Panc1 (cell line): ENCODE results near the gene CLK3. TPM values are rescaled to one million over a fixed set of nuclear protein-coding genes. Genes with fewer than 3 reads are reported as not detected.
A peak's percentile ranks its signal among the peaks of the same experiment; 100 is the strongest.
"Not testable (repeated sequence)": the region's sequence is repeated elsewhere in the genome, so short reads cannot be mapped to it uniquely, and the experiment has no call there.

Source experiments
- ATAC-seq: fragments of 200-7000 bp; cut with Tn5 transposase; 2 replicates; pipeline ENCODE4 v1.9.1; 2020; ENCODE audit warnings: mild to moderate bottlenecking, moderate library complexity
- BruUV-seq: library from RNA; stranded (reverse); fragments of 400-500 nt; replicated peaks from 2 replicates; lab custom pipeline; 2021; lab: Mats Ljungman, UMichigan
- CTCF ChIA-PET: fragments of 300-600 bp; sonication (Branson Sonifier 250); formaldehyde crosslinking; loops from one replicate; lab custom pipeline; 2022; ENCODE audit warnings: antibody characterized with exemption; lab: Charles Lee
- POLR2A ChIA-PET: fragments of 300-600 bp; sonication (Branson Sonifier 250); formaldehyde crosslinking; loops from one replicate; lab custom pipeline; 2022; ENCODE audit warnings: antibody characterized with exemption; lab: Charles Lee
- DNase-seq: peaks from one replicate; pipeline ENCODE4 v3.0.0-alpha.2; 2010; ENCODE audit warnings: low read depth, low spot score
- H3K27ac ChIP-seq: 2 replicates; pipeline ENCODE4 v1.5.1; 2011; ENCODE audit warnings: mild to moderate bottlenecking, low read length, inconsistent platforms
- H3K27me3 ChIP-seq: fragments of 200-500 bp; sonication (Bioruptor generic); 2 replicates; pipeline ENCODE4 v1.6.0; 2014; ENCODE audit warnings: low read length, inconsistent platforms; ENCODE audit not compliant: control insufficient read depth, insufficient read depth
- H3K36me3 ChIP-seq: fragments of 200-500 bp; sonication (Bioruptor generic); 2 replicates; pipeline ENCODE4 v1.5.1; 2014; ENCODE audit warnings: inconsistent platforms, mild to moderate bottlenecking, low read length, moderate library complexity; ENCODE audit not compliant: control insufficient read depth, insufficient read depth
- H3K4me1 ChIP-seq: 2 replicates; pipeline ENCODE4 v1.5.1; 2011; ENCODE audit warnings: inconsistent platforms, mild to moderate bottlenecking, low read length, moderate library complexity; ENCODE audit not compliant: control insufficient read depth, insufficient read depth
- H3K4me3 ChIP-seq, 2 experiments: 2 replicates each; pipeline ENCODE4 v1.5.1; 2011 to 2012; ENCODE audit warnings: low read depth in 2 of 2, low read length in 2 of 2, mild to moderate bottlenecking in 2 of 2, inconsistent platforms in 1 of 2, moderate library complexity in 1 of 2
- H3K9me3 ChIP-seq: fragments of 200-500 bp; sonication (Bioruptor generic); 2 replicates; pipeline ENCODE4 v1.5.1; 2014; ENCODE audit warnings: low read depth, mild to moderate bottlenecking, inconsistent platforms, low read length, moderate library complexity; ENCODE audit not compliant: control insufficient read depth, insufficient read depth
- CTCF ChIP-seq: fragments of 450-650 bp; IDR thresholded peaks from 2 replicates; pipeline ENCODE4 v1.5.1; 2017; ENCODE audit warnings: mild to moderate bottlenecking
- POLR2AphosphoS5 ChIP-seq: IDR thresholded peaks from 2 replicates; pipeline ENCODE4 v1.6.1; 2012; ENCODE audit warnings: mild to moderate bottlenecking, low read depth, low read length, moderate library complexity
- SIN3A ChIP-seq: IDR thresholded peaks from 2 replicates; pipeline ENCODE4 v1.6.1; 2012; ENCODE audit warnings: low read depth, mild to moderate bottlenecking, low read length, moderate library complexity, borderline replicate concordance; ENCODE audit not compliant: insufficient read depth
- TCF7L2 ChIP-seq: IDR thresholded peaks from 2 replicates; pipeline ENCODE4 v1.6.1; 2011; ENCODE audit warnings: mild to moderate bottlenecking, low read depth, low read length, inconsistent platforms
- in situ Hi-C: cut with HindIII; loops from 2 replicates; pipeline ENCODE4 v1.10.0; 2016; ENCODE audit warnings: low sequenced_read_pairs, low pct_unique_long_range_greater_than_20kb
- intact Hi-C: fragments of 100-400 bp; cut with micrococcal nuclease; formaldehyde crosslinking; loops from one replicate; pipeline ENCODE4 v1.10.0; 2022; ENCODE audit not compliant: unreplicated experiment
- total RNA-seq: library from RNA; stranded (reverse); gene quantifications from one replicate; pipeline ENCODE4 v1.2.1, GENCODE V29; 2021; ENCODE audit not compliant: unreplicated experiment
- TF ChIP-seq, protein P1 (sequence below), 2 experiments: IDR thresholded peaks; 2 replicates each; pipeline ENCODE4 v1.6.1; 2011 to 2012; ENCODE audit warnings: low read depth in 2 of 2, control low read depth in 1 of 2, low read length in 1 of 2, mild to moderate bottlenecking in 1 of 2, moderate library complexity in 1 of 2; ENCODE audit not compliant: insufficient read depth in 1 of 2

The CLK3 gene
- total RNA-seq, 1 experiment from 2014 or later, result 69.8 TPM

- H3K27ac ChIP-seq, H3K27me3 ChIP-seq, H3K9me3 ChIP-seq, DNase-seq, ATAC-seq, intact Hi-C loops, H3K36me3 ChIP-seq, POLR2A ChIA-PET, CTCF ChIA-PET, in situ Hi-C loops, BruUV-seq, H3K4me3 ChIP-seq: not testable (repeated sequence)
- peaks cover 16% of the 10 kb centered on the region for H3K4me1 ChIP-seq
Observed at GRCh38 chr15:74597146-74597705, 18.4 kb upstream of the CLK3 start.

DNA sequence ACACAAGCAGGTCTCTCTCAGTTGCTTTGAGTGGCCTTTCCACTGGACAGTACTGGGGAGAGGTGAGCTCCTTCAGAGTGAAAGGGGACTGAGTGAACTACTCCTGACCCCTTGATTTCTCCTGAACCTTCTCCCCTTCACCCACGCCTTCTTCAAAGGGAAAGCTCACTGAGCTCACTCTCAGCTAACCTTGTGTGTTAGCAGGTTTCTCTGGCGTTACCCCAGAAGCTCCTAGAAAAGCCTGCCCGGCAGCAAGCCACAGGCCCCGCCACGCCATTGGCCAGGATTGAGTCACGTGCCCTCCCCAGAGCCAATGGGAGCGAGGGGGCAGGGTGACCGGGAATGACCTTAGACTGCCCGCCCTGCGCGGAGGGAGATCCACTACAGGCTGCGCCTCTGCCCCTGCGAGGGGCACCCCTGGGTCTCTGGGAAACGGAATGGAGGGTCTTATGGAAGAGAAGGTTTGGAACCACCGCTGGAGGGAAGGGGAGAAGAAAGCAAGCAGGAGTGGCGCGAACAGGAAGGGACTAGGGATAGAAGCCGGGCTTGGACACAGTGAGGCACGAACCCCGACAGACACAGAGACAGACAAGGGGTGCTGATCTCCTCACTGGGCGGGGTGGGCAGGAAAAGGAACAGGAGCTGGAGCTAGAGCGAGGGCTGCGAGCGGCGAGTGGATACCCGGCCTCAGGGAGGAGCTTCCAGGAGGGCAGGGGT is 17.4 kb upstream of the CLK3 start:
- peak; percentile 95 for ATAC-seq
- H3K27me3 ChIP-seq, result no peaks in the 10 kb centered on the region
- CTCF ChIA-PET, result no interaction called here
- no peaks in the 10 kb centered on the region for H3K9me3 ChIP-seq
- peak overlapping the region; percentile 92 for H3K27ac ChIP-seq
- peaks cover 16% of the 10 kb centered on the region for H3K4me1 ChIP-seq
- H3K36me3 ChIP-seq, result no peaks in the 10 kb centered on the region
- DNase-seq, result no peak
- BruUV-seq, result no TSS peak
- H3K4me3 ChIP-seq, result peak overlapping the region; percentile 67 to 77
- intact Hi-C loops (no loop called here), in situ Hi-C loops (no loop called here)
- POLR2A ChIA-PET, result interaction anchor here (0.5 to 0.6 kb wide), 2 partner anchors 57 to 103 kb away, joined by 3 to 4 read pairs; partner anchors contain the start of gene ARID3B
- peak; percentile 90 for TF ChIP-seq POLR2AphosphoS5
- 0 out of 2 replicates have a peak, but pooled peaks have one; percentile 18 for TF ChIP-seq TCF7L2
- no peak for TF ChIP-seq CTCF

DNA sequence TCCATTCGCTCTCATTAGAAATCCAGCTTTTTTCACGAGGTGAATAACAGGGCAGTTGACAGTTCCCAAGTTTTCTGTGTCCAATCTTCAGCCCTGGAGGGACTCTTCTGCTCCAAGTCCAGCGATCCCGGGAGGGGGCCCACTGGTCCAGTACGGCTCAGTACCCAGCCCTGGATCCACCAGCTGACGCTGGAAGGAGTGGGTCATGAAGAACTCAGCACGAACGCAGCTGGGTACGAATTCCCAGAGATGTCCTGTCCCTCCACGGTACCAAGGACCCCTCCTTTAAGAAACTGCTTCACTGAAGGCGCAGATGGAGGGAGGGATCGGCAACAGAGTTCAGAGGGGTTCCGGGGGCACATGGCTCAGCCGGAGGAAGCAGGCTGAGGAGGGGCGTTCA is 16.5 kb upstream of the CLK3 start:
- peaks cover 16% of the 10 kb centered on the region for H3K4me1 ChIP-seq
- CTCF ChIA-PET, result no interaction called here
- peak overlapping the region; percentile 92 for H3K27ac ChIP-seq
- no TSS peak for BruUV-seq
- ATAC-seq (no peak), DNase-seq (no peak)
- no peak for TF ChIP-seq SIN3A
- TF ChIP-seq CTCF, result no peak
- no peak for TF ChIP-seq TCF7L2
- TF ChIP-seq, protein P1, sequence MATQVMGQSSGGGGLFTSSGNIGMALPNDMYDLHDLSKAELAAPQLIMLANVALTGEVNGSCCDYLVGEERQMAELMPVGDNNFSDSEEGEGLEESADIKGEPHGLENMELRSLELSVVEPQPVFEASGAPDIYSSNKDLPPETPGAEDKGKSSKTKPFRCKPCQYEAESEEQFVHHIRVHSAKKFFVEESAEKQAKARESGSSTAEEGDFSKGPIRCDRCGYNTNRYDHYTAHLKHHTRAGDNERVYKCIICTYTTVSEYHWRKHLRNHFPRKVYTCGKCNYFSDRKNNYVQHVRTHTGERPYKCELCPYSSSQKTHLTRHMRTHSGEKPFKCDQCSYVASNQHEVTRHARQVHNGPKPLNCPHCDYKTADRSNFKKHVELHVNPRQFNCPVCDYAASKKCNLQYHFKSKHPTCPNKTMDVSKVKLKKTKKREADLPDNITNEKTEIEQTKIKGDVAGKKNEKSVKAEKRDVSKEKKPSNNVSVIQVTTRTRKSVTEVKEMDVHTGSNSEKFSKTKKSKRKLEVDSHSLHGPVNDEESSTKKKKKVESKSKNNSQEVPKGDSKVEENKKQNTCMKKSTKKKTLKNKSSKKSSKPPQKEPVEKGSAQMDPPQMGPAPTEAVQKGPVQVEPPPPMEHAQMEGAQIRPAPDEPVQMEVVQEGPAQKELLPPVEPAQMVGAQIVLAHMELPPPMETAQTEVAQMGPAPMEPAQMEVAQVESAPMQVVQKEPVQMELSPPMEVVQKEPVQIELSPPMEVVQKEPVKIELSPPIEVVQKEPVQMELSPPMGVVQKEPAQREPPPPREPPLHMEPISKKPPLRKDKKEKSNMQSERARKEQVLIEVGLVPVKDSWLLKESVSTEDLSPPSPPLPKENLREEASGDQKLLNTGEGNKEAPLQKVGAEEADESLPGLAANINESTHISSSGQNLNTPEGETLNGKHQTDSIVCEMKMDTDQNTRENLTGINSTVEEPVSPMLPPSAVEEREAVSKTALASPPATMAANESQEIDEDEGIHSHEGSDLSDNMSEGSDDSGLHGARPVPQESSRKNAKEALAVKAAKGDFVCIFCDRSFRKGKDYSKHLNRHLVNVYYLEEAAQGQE (IDR thresholded peaks at IDR 0.05; ENCODE audit: insufficient read depth in 1 of 2, low read depth in 2 of 2, low read length in 1 of 2), result no peak
- no peak for TF ChIP-seq POLR2AphosphoS5
- intact Hi-C loops, result no loop called here
- POLR2A ChIA-PET, result no interaction called here
- in situ Hi-C loops, result no loop called here
- H3K9me3 ChIP-seq, result no peaks in the 10 kb centered on the region
- peak overlapping the region; percentile 67 to 77 for H3K4me3 ChIP-seq
- H3K36me3 ChIP-seq, result no peaks in the 10 kb centered on the region
- no peaks in the 10 kb centered on the region for H3K27me3 ChIP-seq
